Adrenal gland (tissue), 12 donors: ENCODE results near the gene GALE. TPM values are rescaled to one million over a fixed set of nuclear protein-coding genes. Genes with fewer than 3 reads are reported as not detected.

Source experiments
- DNase-seq, 7 donors: peaks; one replicate each; pipeline ENCODE4 v3.0.0-alpha.2; 2019 to 2020
- H3K27ac ChIP-seq, 5 donors: fragments of 200-600 bp; sonication (generic) in 4 of 5; 1 replicate in 3 of 5; 2 replicates in 2 of 5; pipeline versions ENCODE4 v1.5.1 to v1.8.0; 2016 to 2020; ENCODE audit warnings: mild to moderate bottlenecking in 1 of 5
- H3K27me3 ChIP-seq: fragments of 200-600 bp; 2 replicates; pipeline ENCODE4 v1.8.0; 2021
- H3K36me3 ChIP-seq, 2 donors: fragments of 200-600 bp; replicated peaks in 1 of 2; 1 replicate in 1 of 2; 2 replicates in 1 of 2; pipeline versions ENCODE4 v1.5.1 to v1.8.0; 2018 to 2022
- H3K4me1 ChIP-seq, 2 donors: fragments of 200-600 bp; replicated peaks in 1 of 2; 1 replicate in 1 of 2; 2 replicates in 1 of 2; pipeline versions ENCODE4 v1.5.1 to v1.8.0; 2018 to 2021
- H3K4me3 ChIP-seq, 4 donors: fragments of 200-600 bp; sonication (generic) in 3 of 4; one replicate each; pipeline ENCODE4 v1.5.1; 2016 to 2018
- H3K9me3 ChIP-seq, 3 donors: fragments of 200-600 bp; sonication (generic) in 1 of 3; replicated peaks in 1 of 3; 1 replicate in 2 of 3; 2 replicates in 1 of 3; pipeline versions ENCODE4 v1.5.1 to v1.8.0; 2016 to 2021
- CTCF ChIP-seq, 6 experiments: fragments of 450-650 bp in 4 of 6; fragments of 200-600 bp in 2 of 6; sonication (generic) in 1 of 6; IDR thresholded peaks; 1 replicate in 5 of 6; 2 replicates in 1 of 6; pipeline versions ENCODE4 v1.5.1 to v1.8.0; 2016 to 2021; ENCODE audit warnings: antibody characterized with exemption in 6 of 6, mild to moderate bottlenecking in 2 of 6, moderate library complexity in 1 of 6
- POLR2A ChIP-seq, 2 donors: fragments of 450-650 bp; IDR thresholded peaks; one replicate each; pipeline ENCODE4 v1.6.1; 2017; ENCODE audit warnings: antibody characterized with exemption in 2 of 2, mild to moderate bottlenecking in 2 of 2, moderate library complexity in 1 of 2
- WGBS, 4 donors: extraction: QIAGEN DNeasy Blood & Tissue Kit in 2 of 4; methylation state at CpG; one replicate each; pipeline versions ENCODE4 v1.1.5 to v1.1.7; 2013 to 2017; 5-methylcytosine and 5-hydroxymethylcytosine counted together
- intact Hi-C, 2 donors: fragments of 100-400 bp; cut with DNase I; formaldehyde crosslinking; loops; one replicate each; pipeline versions ENCODE4 v1.14.1 to v1.15.0; 2022 to 2023
- polyA plus RNA-seq, 3 donors: library from polyadenylated mRNA; stranded (reverse); fragments of 200-250 nt in 2 of 3; fragments of 350-450 nt in 1 of 3; fragmentation: Illumina TruSeq in 1 of 3; extraction: RNeasy Lipid Tissue Mini Kit (QIAGEN cat#74804) in 1 of 3; gene quantifications; one replicate each; pipeline ENCODE4 v1.2.3, GENCODE V29; 2013 to 2014
- total RNA-seq, 9 donors: library from RNA; depleted of rRNA in 4 of 9; stranded (reverse); fragments of >200 nt in 4 of 9; fragments of 120-200 nt in 1 of 9; fragmentation: NEBNext Ultra II Directional in 1 of 9; extraction: Animal tissue kit (Norgen Biotek cat#: 25700) in 1 of 9; gene quantifications; one replicate each; pipeline versions ENCODE4 v1.1.0 to v1.2.4, GENCODE V29; 2013 to 2023
- donor health status: healthy with polysubstance abuse.
- donor health status: Bipolar disorder and iron deficiency.
- donor health status: DM: yes; HTN: yes; CAD: no.
- donor health status: DM: no; HTN: no; CAD: no.
- donor health status: DM: no; HTN: no; CAD: no.
- donor health status: DM: yes; HTN: yes; CAD: no.

GALE gene
- total and polyA plus RNA-seq, 12 donors, result 12.0 to 80.8 (median 29.9) TPM

GRCh38 chr1:23845163-23845562, 44.6 kb upstream of the GALE start:
- Histone ChIP-seq H3K4me1 (no peaks in the 10 kb centered on the region), H3K9me3 (no peaks in the 10 kb centered on the region), H3K27ac (no peak overlapping the region), H3K27me3 (no peaks in the 10 kb centered on the region), H3K4me3 (no peak overlapping the region), H3K36me3 (peaks cover 0 to 24% of the 10 kb centered on the region in 2 donors)
- 96 to 97% (median 96%) methylated on average over 2 of the region's 2 CpGs for WGBS, 4 donors
- TF ChIP-seq POLR2A (IDR thresholded peaks at IDR 0.05), result no peak
- TF ChIP-seq CTCF (IDR thresholded peaks at IDR 0.05), result no peak
- intact Hi-C loops, result no loop called here
- no peak for DNase-seq

DNA sequence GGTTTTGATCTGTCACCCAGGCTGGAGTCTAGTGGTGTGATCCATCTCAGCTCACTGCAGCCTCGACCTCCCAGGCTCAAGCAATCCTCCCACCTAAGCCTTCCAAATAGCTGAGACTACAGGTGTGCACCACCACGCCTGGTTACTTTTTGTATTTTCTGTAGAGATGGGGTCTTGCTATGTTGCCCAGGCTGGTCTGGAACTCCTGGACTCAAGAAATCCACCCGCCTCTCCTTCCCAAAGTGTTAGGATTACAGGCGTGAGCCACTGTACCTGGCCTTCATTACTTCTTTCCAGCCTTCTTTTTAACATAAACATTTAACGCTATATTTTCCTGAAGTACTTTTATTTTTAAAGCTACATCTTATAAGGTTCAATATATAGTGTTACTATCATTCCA, 43.1 kb upstream of the GALE start:
- Histone ChIP-seq H3K27ac (no peak overlapping the region), H3K4me1 (no peaks in the 10 kb centered on the region), H3K27me3 (no peaks in the 10 kb centered on the region), H3K9me3 (no peaks in the 10 kb centered on the region), H3K36me3 (peaks cover 0 to 24% of the 10 kb centered on the region in 2 donors), H3K4me3 (no peak overlapping the region)
- no peak for TF ChIP-seq POLR2A (IDR thresholded peaks at IDR 0.05)
- no peak for TF ChIP-seq CTCF (IDR thresholded peaks at IDR 0.05)
- intact Hi-C loops, result no loop called here
- 87 to 94% (median 89%) methylated on average over 5 of the region's 5 CpGs for WGBS, 4 donors
- DNase-seq, result no peak

GRCh38 chr1:23838401-23838866, 37.9 kb upstream of the GALE start:
- no peaks in the 10 kb centered on the region for H3K9me3 ChIP-seq
- WGBS, 4 donors, result 0 to 1% (median 1%) methylated on average over 14 to 21 of the region's 21 CpGs
- DNase-seq, result peak; percentile 44 to 67 (median 62)
- intact Hi-C loops, result no loop called here
- peak overlapping the region in 2 of 4 donors; percentile 2 to 36 for H3K4me3 ChIP-seq
- H3K27me3 ChIP-seq, result no peaks in the 10 kb centered on the region
- no peak overlapping the region for H3K27ac ChIP-seq
- H3K36me3 ChIP-seq, result no peaks in the 10 kb centered on the region
- TF ChIP-seq CTCF (IDR thresholded peaks at IDR 0.05), result no peak
- no peak for TF ChIP-seq POLR2A (IDR thresholded peaks at IDR 0.05)
- peaks cover 0 to 4% of the 10 kb centered on the region in 2 donors for H3K4me1 ChIP-seq

- Histone ChIP-seq H3K9me3 (no peaks in the 10 kb centered on the region), H3K4me3 (no peak overlapping the region), H3K4me1 (peaks cover 0 to 4% of the 10 kb centered on the region in 2 donors), H3K27me3 (no peaks in the 10 kb centered on the region), H3K27ac (no peak overlapping the region), H3K36me3 (no peaks in the 10 kb centered on the region)
- 10 to 21% (median 17%) methylated on average over 13 of the region's 13 CpGs for WGBS, 4 donors
- DNase-seq, result peak in 1 of 7 donors; percentile 2
- intact Hi-C loops, result no loop called here
- TF ChIP-seq POLR2A (IDR thresholded peaks at IDR 0.05) (no peak), CTCF (IDR thresholded peaks at IDR 0.05) (no peak)
Observed at GRCh38 chr1:23837908-23838307, 37.4 kb upstream of the GALE start.
